Nephron progenitor cell (in vitro differentiated cells): Measurements from ENCODE around the gene CREB5.
"Not testable (repeated sequence)": the region's sequence is repeated elsewhere in the genome, so short reads cannot be mapped to it uniquely, and the experiment has no call there.

Experiments
- DNase-seq: peaks from one replicate; pipeline ENCODE4 v3.0.0; 2021
- H3K27ac Mint-ChIP-seq: 2 replicates; pipeline ENCODE4 v1.8.0; 2021; ENCODE audit warnings: mild to moderate bottlenecking, moderate library complexity, mixed read lengths
- H3K27me3 Mint-ChIP-seq: 2 replicates; pipeline ENCODE4 v1.8.0; 2021; ENCODE audit warnings: mild to moderate bottlenecking, low read depth, mixed read lengths; ENCODE audit not compliant: poor library complexity
- H3K36me3 Mint-ChIP-seq: 2 replicates; pipeline ENCODE4 v1.8.0; 2021; ENCODE audit warnings: low read depth, mixed read lengths
- H3K4me1 Mint-ChIP-seq: 2 replicates; pipeline ENCODE4 v1.8.0; 2021; ENCODE audit warnings: mixed read lengths
- H3K4me3 Mint-ChIP-seq: 2 replicates; pipeline ENCODE4 v1.8.0; 2021; ENCODE audit warnings: mild to moderate bottlenecking, moderate library complexity, mixed read lengths
- H3K9me3 Mint-ChIP-seq: 2 replicates; pipeline ENCODE4 v1.8.0; 2021; ENCODE audit warnings: mild to moderate bottlenecking, moderate library complexity, mixed read lengths
- TF ChIP-seq, protein P1 (sequence below): fragments of 200-600 bp; sonication (generic); IDR thresholded peaks from 2 replicates; pipeline ENCODE4 v1.5.0; 2021; ENCODE audit warnings: antibody characterized with exemption

Gene CREB5

DNA sequence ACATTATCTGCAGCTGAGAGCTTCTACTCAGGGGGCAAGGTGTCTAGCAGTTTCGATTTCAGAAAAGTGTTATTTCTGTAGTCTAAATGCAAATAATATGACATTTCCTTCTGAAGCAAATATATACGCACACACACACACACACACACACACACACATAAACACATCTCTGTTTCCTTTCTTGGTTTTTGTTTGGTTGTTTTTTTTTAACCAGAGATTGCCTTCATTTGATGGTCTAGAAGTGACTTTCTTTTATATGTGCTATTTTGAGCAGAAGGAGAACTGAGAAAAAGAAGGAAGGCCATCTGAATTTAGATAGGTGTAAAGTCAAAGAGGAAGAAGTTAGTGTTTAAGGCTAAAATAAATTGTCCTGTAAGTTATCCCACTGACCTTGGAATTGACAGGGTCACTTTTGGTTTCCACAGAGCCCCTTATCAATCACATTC lies 403.6 kb downstream of the CREB5 start:
- TF ChIP-seq, protein P1, sequence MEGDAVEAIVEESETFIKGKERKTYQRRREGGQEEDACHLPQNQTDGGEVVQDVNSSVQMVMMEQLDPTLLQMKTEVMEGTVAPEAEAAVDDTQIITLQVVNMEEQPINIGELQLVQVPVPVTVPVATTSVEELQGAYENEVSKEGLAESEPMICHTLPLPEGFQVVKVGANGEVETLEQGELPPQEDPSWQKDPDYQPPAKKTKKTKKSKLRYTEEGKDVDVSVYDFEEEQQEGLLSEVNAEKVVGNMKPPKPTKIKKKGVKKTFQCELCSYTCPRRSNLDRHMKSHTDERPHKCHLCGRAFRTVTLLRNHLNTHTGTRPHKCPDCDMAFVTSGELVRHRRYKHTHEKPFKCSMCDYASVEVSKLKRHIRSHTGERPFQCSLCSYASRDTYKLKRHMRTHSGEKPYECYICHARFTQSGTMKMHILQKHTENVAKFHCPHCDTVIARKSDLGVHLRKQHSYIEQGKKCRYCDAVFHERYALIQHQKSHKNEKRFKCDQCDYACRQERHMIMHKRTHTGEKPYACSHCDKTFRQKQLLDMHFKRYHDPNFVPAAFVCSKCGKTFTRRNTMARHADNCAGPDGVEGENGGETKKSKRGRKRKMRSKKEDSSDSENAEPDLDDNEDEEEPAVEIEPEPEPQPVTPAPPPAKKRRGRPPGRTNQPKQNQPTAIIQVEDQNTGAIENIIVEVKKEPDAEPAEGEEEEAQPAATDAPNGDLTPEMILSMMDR, result no peak
- Mint-ChIP-seq H3K27me3 (no peaks in the 10 kb centered on the region), H3K4me1 (peaks cover 14% of the 10 kb centered on the region), H3K4me3 (no peak overlapping the region), H3K9me3 (no peaks in the 10 kb centered on the region), H3K36me3 (no peaks in the 10 kb centered on the region), H3K27ac (no peak overlapping the region)
- DNase-seq, result no peak

DNA sequence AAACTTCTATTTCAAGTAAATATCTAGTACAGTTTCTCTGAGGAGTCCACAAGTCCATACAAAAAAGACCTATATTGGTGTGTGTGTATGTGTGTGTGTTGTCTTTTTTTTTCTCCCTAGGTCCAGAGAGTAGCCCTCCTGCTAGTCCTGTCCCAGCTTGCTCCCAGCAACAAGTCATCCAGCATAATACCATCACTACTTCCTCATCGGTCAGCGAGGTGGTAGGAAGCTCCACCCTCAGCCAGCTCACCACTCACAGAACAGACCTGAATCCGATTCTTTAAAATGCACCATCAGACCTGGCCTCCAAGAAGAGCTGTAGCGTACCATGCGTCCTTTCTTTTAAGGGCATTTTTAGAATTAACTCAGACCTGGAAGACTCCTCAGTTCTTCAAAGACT lies 406.7 kb downstream of the CREB5 start:
- Mint-ChIP-seq H3K4me1 (peaks cover 31% of the 10 kb centered on the region), H3K9me3 (no peaks in the 10 kb centered on the region), H3K27me3 (no peaks in the 10 kb centered on the region), H3K36me3 (no peaks in the 10 kb centered on the region), H3K27ac (peak overlapping the region; percentile 82), H3K4me3 (no peak overlapping the region)
- TF ChIP-seq, protein P1, result no peak
- DNase-seq, result no peak

DNA sequence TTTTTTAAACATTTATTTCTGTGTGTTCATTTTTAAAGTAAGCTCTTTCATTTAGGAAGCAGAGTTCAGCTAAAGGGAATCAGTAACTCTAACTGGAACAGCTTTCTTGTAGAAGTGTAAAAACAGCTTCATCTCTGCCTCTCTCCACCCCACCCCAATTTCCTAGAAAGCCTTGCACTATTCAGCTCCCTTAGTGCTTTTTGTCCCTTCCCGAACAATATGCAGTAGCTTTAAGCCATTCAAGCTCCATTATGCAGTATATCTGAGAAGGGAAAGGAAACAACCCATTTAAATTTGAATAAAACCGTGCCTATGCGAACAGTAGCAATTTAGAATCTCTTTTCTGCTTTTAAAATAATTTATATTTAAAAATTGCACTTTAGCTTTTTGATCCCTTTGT lies 411.3 kb downstream of the CREB5 start:
- TF ChIP-seq, protein P1, result no peak
- Mint-ChIP-seq H3K27ac (no peak overlapping the region), H3K36me3 (no peaks in the 10 kb centered on the region), H3K4me3 (no peak overlapping the region), H3K9me3 (no peaks in the 10 kb centered on the region), H3K27me3 (no peaks in the 10 kb centered on the region), H3K4me1 (peaks cover 29% of the 10 kb centered on the region)
- no peak for DNase-seq

DNA sequence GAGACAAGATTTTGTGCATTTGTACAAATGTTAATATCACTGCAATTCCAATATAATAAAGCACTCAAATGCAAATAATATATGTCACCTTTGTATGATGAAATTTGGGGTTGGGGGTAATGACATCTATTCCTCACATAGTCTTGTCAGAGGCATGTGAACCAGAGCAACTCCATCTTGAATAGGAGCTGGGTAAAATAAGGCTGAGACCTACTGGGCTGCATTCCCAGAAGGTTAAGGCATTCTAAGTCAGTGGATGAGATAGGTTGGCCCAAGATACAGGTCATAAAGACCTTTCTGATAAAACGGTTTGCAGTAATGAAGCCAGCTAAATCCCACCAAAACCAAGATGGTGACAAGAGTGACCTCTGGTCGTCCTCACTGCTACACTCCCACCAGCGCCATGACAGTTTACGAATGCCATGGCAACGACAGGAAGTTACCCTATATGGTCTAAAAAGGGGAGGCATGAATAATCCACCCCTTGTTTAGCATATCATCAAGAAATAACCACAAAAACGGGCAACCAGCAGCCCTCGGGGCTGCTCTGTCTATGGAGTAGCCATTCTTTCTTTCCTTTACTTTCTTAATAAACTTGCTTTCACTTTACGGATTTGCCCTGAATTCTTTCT lies 413.6 kb downstream of the CREB5 start:
- H3K27me3 Mint-ChIP-seq, H3K27ac Mint-ChIP-seq, H3K36me3 Mint-ChIP-seq, H3K9me3 Mint-ChIP-seq, DNase-seq, H3K4me3 Mint-ChIP-seq: not testable (repeated sequence)
- H3K4me1 Mint-ChIP-seq, result peaks cover 26% of the 10 kb centered on the region

DNA sequence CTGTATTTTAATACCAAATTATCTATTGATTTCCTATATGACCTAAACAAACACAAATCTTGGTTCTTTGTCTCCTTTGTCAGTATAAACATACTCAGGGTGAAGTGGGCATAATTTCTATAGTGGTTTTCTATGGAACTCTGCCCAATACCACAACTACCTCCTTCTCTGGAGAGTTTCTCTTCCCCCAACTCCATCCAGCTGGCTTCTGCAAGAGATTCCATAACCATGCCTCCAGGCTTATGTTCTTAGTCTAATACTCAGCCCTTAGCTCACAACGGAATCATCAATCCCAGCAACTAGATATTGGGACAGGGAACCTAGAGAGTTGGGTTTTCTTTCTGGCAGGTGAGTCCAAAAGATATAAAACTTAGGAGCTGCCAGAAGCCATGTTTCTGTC lies 418.5 kb downstream of the CREB5 start:
- TF ChIP-seq, protein P1, result no peak
- H3K27me3 Mint-ChIP-seq, result peaks cover 4% of the 10 kb centered on the region
- H3K9me3 Mint-ChIP-seq, result no peaks in the 10 kb centered on the region
- no peaks in the 10 kb centered on the region for H3K4me1 Mint-ChIP-seq
- H3K27ac Mint-ChIP-seq, result no peak overlapping the region
- H3K4me3 Mint-ChIP-seq, result no peak overlapping the region
- DNase-seq, result no peak
- no peaks in the 10 kb centered on the region for H3K36me3 Mint-ChIP-seq

DNA sequence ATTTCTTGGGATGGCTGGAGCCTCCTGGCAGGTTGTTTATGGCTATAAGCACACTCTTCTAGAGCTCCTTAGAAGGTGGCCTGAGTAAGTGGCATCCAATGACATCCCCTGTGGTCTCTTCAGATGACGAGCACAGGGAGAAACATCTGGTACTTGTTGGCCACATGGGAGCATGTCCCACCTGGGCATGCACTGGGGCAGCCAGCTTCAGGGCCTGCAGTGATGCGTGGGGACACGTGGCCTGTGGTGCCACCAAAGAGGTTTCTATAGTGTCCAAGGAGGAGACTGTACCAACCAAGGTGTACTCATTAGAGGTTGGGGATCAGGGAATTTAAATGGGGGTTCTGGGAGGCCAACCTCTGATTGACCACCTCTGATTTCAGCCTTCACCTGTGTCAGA lies 420.4 kb downstream of the CREB5 start:
- TF ChIP-seq, protein P1, result no peak
- Mint-ChIP-seq H3K27ac (no peak overlapping the region), H3K27me3 (peaks cover 4% of the 10 kb centered on the region), H3K4me3 (no peak overlapping the region), H3K36me3 (peaks cover 5% of the 10 kb centered on the region), H3K4me1 (no peaks in the 10 kb centered on the region), H3K9me3 (peaks cover 6% of the 10 kb centered on the region)
- no peak for DNase-seq
